IMR-90 (cell line): Measurements from ENCODE around the gene RGS5. TPM values are rescaled to one million over a fixed set of nuclear protein-coding genes. Genes with fewer than 3 reads are reported as not detected.

Source experiments
- ATAC-seq: fragments of 200-7000 bp; cut with Tn5 transposase; 2 replicates; pipeline ENCODE4 v1.9.1; 2020; ENCODE audit warnings: low read depth, mild to moderate bottlenecking, moderate library complexity
- BruUV-seq: library from RNA; stranded (reverse); fragments of 400-500 nt; replicated peaks from 2 replicates; lab custom pipeline; 2021; lab: Mats Ljungman, UMichigan
- CTCF ChIA-PET: fragments of 300-600 bp; formaldehyde crosslinking; extraction: SDS; loops from one replicate; lab custom pipeline; 2021; ENCODE audit warnings: antibody characterized with exemption; lab: Yijun Ruan, JAX
- POLR2A ChIA-PET: fragments of 300-600 bp; sonication (Branson Sonifier 250); formaldehyde crosslinking; loops from one replicate; lab custom pipeline; 2022; ENCODE audit warnings: antibody characterized with exemption; ENCODE audit not compliant: unreplicated experiment; lab: Charles Lee
- DNase-seq: peaks from one replicate; pipeline ENCODE4 v3.0.0; 2013
- H2AFZ ChIP-seq: replicated peaks from 2 replicates; pipeline ENCODE3; 2013; ENCODE audit warnings: low read length, mild to moderate bottlenecking; ENCODE audit not compliant: poor library complexity
- H2AK5ac ChIP-seq: 2 replicates; pipeline ENCODE4 v1.6.1; 2013; ENCODE audit warnings: low read depth, low read length, inconsistent platforms
- H2AK9ac ChIP-seq: replicated peaks from 2 replicates; pipeline ENCODE3; 2013; ENCODE audit warnings: mild to moderate bottlenecking, low read depth, low read length, moderate library complexity; ENCODE audit not compliant: poor library complexity
- H2BK120ac ChIP-seq: 2 replicates; pipeline ENCODE4 v1.6.1; 2013; ENCODE audit warnings: low read depth, low read length, inconsistent platforms
- H2BK15ac ChIP-seq: 3 replicates; pipeline ENCODE4 v1.6.1; 2013; ENCODE audit warnings: low read depth, low read length, inconsistent platforms
- H2BK20ac ChIP-seq: 2 replicates; pipeline ENCODE4 v1.6.1; 2013; ENCODE audit warnings: low read depth, mild to moderate bottlenecking, inconsistent platforms, low read length, moderate library complexity
- H2BK5ac ChIP-seq: 2 replicates; pipeline ENCODE4 v1.6.1; 2013; ENCODE audit warnings: mild to moderate bottlenecking, low read depth, low read length, inconsistent platforms; ENCODE audit not compliant: poor library complexity, severe bottlenecking
- H3K14ac ChIP-seq: replicated peaks from 2 replicates; pipeline ENCODE4 v1.6.1; 2013; ENCODE audit warnings: low read depth, low read length, inconsistent platforms
- H3K18ac ChIP-seq: 2 replicates; pipeline ENCODE4 v1.6.1; 2013; ENCODE audit warnings: low read depth, low read length, control low read depth
- H3K23ac ChIP-seq: 2 replicates; pipeline ENCODE4 v1.6.1; 2013; ENCODE audit warnings: low read depth, low read length, inconsistent platforms
- H3K27ac ChIP-seq: 2 replicates; pipeline ENCODE4 v1.5.1; 2013; ENCODE audit warnings: mild to moderate bottlenecking, control low read depth, low read length; ENCODE audit not compliant: insufficient read depth
- H3K27me3 ChIP-seq: 2 replicates; pipeline ENCODE4 v1.6.1; 2013; ENCODE audit warnings: low read length; ENCODE audit not compliant: control insufficient read depth, insufficient read depth
- H3K36me3 ChIP-seq: 2 replicates; pipeline ENCODE4 v1.6.1; 2013; ENCODE audit warnings: low read length, mixed read lengths; ENCODE audit not compliant: control insufficient read depth, insufficient read depth
- H3K4ac ChIP-seq: 2 replicates; pipeline ENCODE4 v1.6.1; 2013; ENCODE audit warnings: low read depth, low read length, inconsistent platforms
- H3K4me1 ChIP-seq: 2 replicates; pipeline ENCODE4 v1.6.1; 2013; ENCODE audit warnings: low read length, mixed read lengths; ENCODE audit not compliant: control insufficient read depth, insufficient read depth
- H3K4me2 ChIP-seq: 2 replicates; pipeline ENCODE4 v1.6.1; 2013; ENCODE audit warnings: low read depth, mild to moderate bottlenecking, control low read depth, low read length, moderate library complexity
- H3K4me3 ChIP-seq: 2 replicates; pipeline ENCODE4 v1.5.1; 2013; ENCODE audit warnings: low read depth, mild to moderate bottlenecking, control low read depth, low read length, moderate library complexity; ENCODE audit not compliant: insufficient read depth
- H3K56ac ChIP-seq: 2 replicates; pipeline ENCODE4 v1.6.1; 2013; ENCODE audit warnings: low read length, inconsistent platforms; ENCODE audit not compliant: insufficient read depth; ENCODE audit errors: extremely low read depth
- H3K79me1 ChIP-seq, 2 experiments: 2 replicates each; pipeline ENCODE4 v1.6.1; 2013; ENCODE audit warnings: low read length in 2 of 2, inconsistent platforms in 1 of 2, low read depth in 1 of 2
- H3K9ac ChIP-seq: 2 replicates; pipeline ENCODE4 v1.6.1; 2013; ENCODE audit warnings: low read depth, low read length, control low read depth
- H3K9me1 ChIP-seq: 2 replicates; pipeline ENCODE4 v1.6.1; 2013; ENCODE audit warnings: low read length, inconsistent platforms; ENCODE audit not compliant: insufficient read depth
- H3K9me3 ChIP-seq: 2 replicates; pipeline ENCODE4 v1.6.1; 2013; ENCODE audit warnings: low read length; ENCODE audit not compliant: control insufficient read depth, insufficient read depth
- H4K20me1 ChIP-seq: 2 replicates; pipeline ENCODE4 v1.6.1; 2013; ENCODE audit warnings: low read length, inconsistent platforms; ENCODE audit not compliant: insufficient read depth
- H4K5ac ChIP-seq: 2 replicates; pipeline ENCODE4 v1.6.1; 2013; ENCODE audit warnings: mild to moderate bottlenecking, low read depth, low read length, control low read depth
- H4K8ac ChIP-seq, 2 experiments: 2 replicates each; pipeline ENCODE4 v1.6.1; 2013; ENCODE audit warnings: low read depth in 2 of 2, low read length in 2 of 2, control low read depth in 1 of 2, inconsistent platforms in 1 of 2
- H4K91ac ChIP-seq: 2 replicates; pipeline ENCODE4 v1.6.1; 2013; ENCODE audit warnings: low read depth, low read length, inconsistent platforms; ENCODE audit not compliant: insufficient read depth
- CEBPB ChIP-seq: IDR thresholded peaks from 2 replicates; pipeline ENCODE4 v1.6.1; 2012; ENCODE audit warnings: low read depth, low read length, improper control_type of control experiment
- CHD1 ChIP-seq: IDR thresholded peaks from 2 replicates; pipeline ENCODE4 v1.6.1; 2012; ENCODE audit warnings: low read depth, low read length, improper control_type of control experiment
- MAFK ChIP-seq: IDR thresholded peaks from 2 replicates; pipeline ENCODE4 v1.6.1; 2012; ENCODE audit warnings: low read depth, low read length, improper control_type of control experiment
- MAZ ChIP-seq: IDR thresholded peaks from 2 replicates; pipeline ENCODE4 v1.6.1; 2012; ENCODE audit warnings: low read depth, mild to moderate bottlenecking, low read length, improper control_type of control experiment, moderate library complexity, borderline replicate concordance
- MXI1 ChIP-seq: IDR thresholded peaks from 2 replicates; pipeline ENCODE4 v1.6.1; 2012; ENCODE audit warnings: low read depth, mild to moderate bottlenecking, low read length, moderate library complexity, borderline replicate concordance
- NFE2L2 ChIP-seq: fragments of 150-350 bp; IDR thresholded peaks from 2 replicates; pipeline ENCODE4 v1.6.1; 2016; ENCODE audit warnings: low read depth, mild to moderate bottlenecking, low read length
- POLR2A ChIP-seq: IDR thresholded peaks from 2 replicates; pipeline ENCODE4 v1.6.1; 2012; ENCODE audit warnings: mild to moderate bottlenecking, low read depth, low read length
- RCOR1 ChIP-seq: IDR thresholded peaks from 2 replicates; pipeline ENCODE4 v1.6.1; 2012; ENCODE audit warnings: mild to moderate bottlenecking, low read length, improper control_type of control experiment; ENCODE audit not compliant: insufficient replicate concordance
- USF2 ChIP-seq: fragments of 150-350 bp; IDR thresholded peaks from 2 replicates; pipeline ENCODE4 v1.6.1; 2017; ENCODE audit warnings: mild to moderate bottlenecking, antibody characterized with exemption, low read length, low read depth
- whole genome bisulfite sequencing, 2 experiments: methylation state at CpG; one replicate each; pipeline versions ENCODE4 v1.1.5 to v1.1.7; 2013; ENCODE audit warnings: missing lambda C conversion rate in 2 of 2; ENCODE audit not compliant: insufficient read length in 1 of 2; ENCODE audit errors: extremely low coverage in 2 of 2; 5-methylcytosine and 5-hydroxymethylcytosine counted together
- dilution Hi-C: fragments of 300-500 bp; cut with HindIII; formaldehyde crosslinking; loops from one replicate; pipeline ENCODE4 v1.14.3; 2018; ENCODE audit warnings: low sequenced_read_pairs; ENCODE audit not compliant: unreplicated experiment
- in situ Hi-C: fragments of 300-500 bp; cut with MboI; formaldehyde crosslinking; loops from 3 replicates; pipeline ENCODE4 v1.14.3; 2019; ENCODE audit warnings: low sequenced_read_pairs, inconsistent platforms, mixed read lengths
- intact Hi-C: fragments of 100-400 bp; cut with micrococcal nuclease; formaldehyde crosslinking; loops from 2 replicates; pipeline ENCODE4 v1.10.0; 2022
- polyA plus RNA-seq, 3 experiments: library from polyadenylated mRNA; depleted of rRNA; stranded (reverse); fragments of >200 nt; gene quantifications; 2 replicates each; pipeline ENCODE4 v1.2.3, GENCODE V29; 2012; ENCODE audit warnings: low replicate concordance in 1 of 3
- total RNA-seq: library from RNA; depleted of rRNA; stranded (reverse); fragments of >200 nt; gene quantifications from 2 replicates; pipeline ENCODE4 v1.2.3, GENCODE V29; 2012

The RGS5 gene
- total and polyA plus RNA-seq, 2 of the 4 experiments (the other 2 are of a cell fraction) = 21.4 to 40.0 TPM

GRCh38 chr1:163241746-163242145 lies 39.0 kb upstream of the RGS5 start:
- DNase-seq (no peak), ATAC-seq (no peak)
- no peak overlapping the region for H3K4me2 ChIP-seq
- H2AK5ac ChIP-seq = no peak overlapping the region
- H3K14ac ChIP-seq = no peak overlapping the region
- H2BK5ac ChIP-seq = no peak overlapping the region
- H3K27me3 ChIP-seq = no peaks in the 10 kb centered on the region
- H3K4me3 ChIP-seq = no peak overlapping the region
- no peak overlapping the region for H3K9ac ChIP-seq
- intact Hi-C loops (no loop called here), in situ Hi-C loops (loop anchor here (5.0 kb wide), 1 partner anchor 36 kb away; no protein-coding TSS in a partner anchor), dilution Hi-C loops (no loop called here)
- H2AFZ ChIP-seq = no peak overlapping the region
- H3K36me3 ChIP-seq = no peaks in the 10 kb centered on the region
- no peak overlapping the region for H3K18ac ChIP-seq
- no peak overlapping the region for H4K8ac ChIP-seq
- H4K91ac ChIP-seq = no peak overlapping the region
- H2AK9ac ChIP-seq = no peak overlapping the region
- H3K27ac ChIP-seq = no peak overlapping the region
- ChIA-PET CTCF (no interaction called here), POLR2A (no interaction called here)
- no peaks in the 10 kb centered on the region for H3K9me1 ChIP-seq
- no peak overlapping the region for H2BK20ac ChIP-seq
- no peak overlapping the region for H3K23ac ChIP-seq
- no peak overlapping the region for H3K4ac ChIP-seq
- H3K4me1 ChIP-seq = no peaks in the 10 kb centered on the region
- TF ChIP-seq MAFK (no peak), USF2 (no peak), MAZ (no peak), MXI1 (no peak), CEBPB (no peak), RCOR1 (no peak), CHD1 (no peak), NFE2L2 (no peak), POLR2A (no peak)
- no TSS peak for BruUV-seq
- H2BK15ac ChIP-seq = no peak overlapping the region
- no CpG with 5 or more reads among the region's 3 CpGs for WGBS, 2 experiments
- no peak overlapping the region for H2BK120ac ChIP-seq
- H4K20me1 ChIP-seq = no peaks in the 10 kb centered on the region
- H3K56ac ChIP-seq = no peak overlapping the region
- no peaks in the 10 kb centered on the region for H3K79me1 ChIP-seq
- H4K5ac ChIP-seq = no peak overlapping the region
- no peaks in the 10 kb centered on the region for H3K9me3 ChIP-seq
